Activated CD8-positive, alpha-beta memory T cell treated with anti-CD3 and anti-CD28 coated beads, Interleukin-2, amount 50 U/mL, for 24 hours (primary cell): Measurements from ENCODE around the gene EFCC1.

Experiments used
- DNase-seq: peaks from one replicate; pipeline ENCODE4 v3.0.0-alpha.2; 2020; ENCODE audit errors: extremely low read depth

Gene EFCC1

GRCh38 chr3:129001101-129001805 is at the start of gene EFCC1:
EFCC1 (plus strand) TSS chr3:129001304; CDS start chr3:129001629, 325 bp downstream.
- DNase-seq, result no peak

- DNase-seq, result no peak
These were observed 44.7 kb upstream of the EFCC1 start for GRCh38 chr3:128956440-128956839.

GRCh38 chr3:128965280-128965679 is 35.8 kb upstream of the EFCC1 start:
- DNase-seq, result no peak

GRCh38 chr3:128965818-128966217 is 35.3 kb upstream of the EFCC1 start:
- no peak for DNase-seq

GRCh38 chr3:128967748-128968355 is 33.3 kb upstream of the EFCC1 start:
- no peak for DNase-seq

GRCh38 chr3:128969993-128970739 is 30.9 kb upstream of the EFCC1 start:
- no peak for DNase-seq

- DNase-seq, result no peak
These were observed 30.4 kb upstream of the EFCC1 start for GRCh38 chr3:128970740-128971047.

- DNase-seq, result no peak
These were observed 29.5 kb upstream of the EFCC1 start for GRCh38 chr3:128971421-128972100.

- no peak for DNase-seq
These were observed 27.0 kb upstream of the EFCC1 start for GRCh38 chr3:128973988-128974564.

- DNase-seq, result no peak
These were observed 25.8 kb upstream of the EFCC1 start for GRCh38 chr3:128975276-128975675.

- DNase-seq, result no peak
These were observed 17.6 kb upstream of the EFCC1 start for GRCh38 chr3:128983293-128984069.

GRCh38 chr3:128984596-128984995 is 16.5 kb upstream of the EFCC1 start:
- DNase-seq, result no peak

- DNase-seq, result no peak
These were observed 13.6 kb upstream of the EFCC1 start for GRCh38 chr3:128987302-128988100.

- DNase-seq, result no peak
These were observed 12.8 kb upstream of the EFCC1 start for GRCh38 chr3:128988286-128988685.

GRCh38 chr3:128991355-128991895 is 9.7 kb upstream of the EFCC1 start:
- DNase-seq, result no peak

GRCh38 chr3:128992926-128993460 is 8.1 kb upstream of the EFCC1 start:
- no peak for DNase-seq

- DNase-seq, result peak; percentile 73
These were observed 7.5 kb upstream of the EFCC1 start, which contains the start of gene CFAP92 for GRCh38 chr3:128993461-128994172. CFAP92 (minus strand) TSS chr3:128994076; CDS start chr3:128993304, 772 bp downstream.

GRCh38 chr3:128994173-128994512 is 7.0 kb upstream of the EFCC1 start:
- no peak for DNase-seq
